ENCODE results near the gene AFAP1L2.

Gene AFAP1L2

GRCh38 chr10:114364726-114365125 lies 39.6 kb downstream of the AFAP1L2 start:
- no peaks in the 10 kb centered on the region for H3K9me3 ChIP-seq
- H3K4me3 ChIP-seq (ENCODE audit: low read depth, low read length): no peak overlapping the region
- no peaks in the 10 kb centered on the region for H3K36me3 ChIP-seq
- peaks cover 9% of the 10 kb centered on the region for H3K4me1 ChIP-seq
- TF ChIP-seq, protein P1, sequence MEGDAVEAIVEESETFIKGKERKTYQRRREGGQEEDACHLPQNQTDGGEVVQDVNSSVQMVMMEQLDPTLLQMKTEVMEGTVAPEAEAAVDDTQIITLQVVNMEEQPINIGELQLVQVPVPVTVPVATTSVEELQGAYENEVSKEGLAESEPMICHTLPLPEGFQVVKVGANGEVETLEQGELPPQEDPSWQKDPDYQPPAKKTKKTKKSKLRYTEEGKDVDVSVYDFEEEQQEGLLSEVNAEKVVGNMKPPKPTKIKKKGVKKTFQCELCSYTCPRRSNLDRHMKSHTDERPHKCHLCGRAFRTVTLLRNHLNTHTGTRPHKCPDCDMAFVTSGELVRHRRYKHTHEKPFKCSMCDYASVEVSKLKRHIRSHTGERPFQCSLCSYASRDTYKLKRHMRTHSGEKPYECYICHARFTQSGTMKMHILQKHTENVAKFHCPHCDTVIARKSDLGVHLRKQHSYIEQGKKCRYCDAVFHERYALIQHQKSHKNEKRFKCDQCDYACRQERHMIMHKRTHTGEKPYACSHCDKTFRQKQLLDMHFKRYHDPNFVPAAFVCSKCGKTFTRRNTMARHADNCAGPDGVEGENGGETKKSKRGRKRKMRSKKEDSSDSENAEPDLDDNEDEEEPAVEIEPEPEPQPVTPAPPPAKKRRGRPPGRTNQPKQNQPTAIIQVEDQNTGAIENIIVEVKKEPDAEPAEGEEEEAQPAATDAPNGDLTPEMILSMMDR (IDR thresholded peaks at IDR 0.05; ENCODE audit: low read depth, low read length): no peak
- DNase-seq: no peak
- H3K27me3 ChIP-seq: no peaks in the 10 kb centered on the region

DNA sequence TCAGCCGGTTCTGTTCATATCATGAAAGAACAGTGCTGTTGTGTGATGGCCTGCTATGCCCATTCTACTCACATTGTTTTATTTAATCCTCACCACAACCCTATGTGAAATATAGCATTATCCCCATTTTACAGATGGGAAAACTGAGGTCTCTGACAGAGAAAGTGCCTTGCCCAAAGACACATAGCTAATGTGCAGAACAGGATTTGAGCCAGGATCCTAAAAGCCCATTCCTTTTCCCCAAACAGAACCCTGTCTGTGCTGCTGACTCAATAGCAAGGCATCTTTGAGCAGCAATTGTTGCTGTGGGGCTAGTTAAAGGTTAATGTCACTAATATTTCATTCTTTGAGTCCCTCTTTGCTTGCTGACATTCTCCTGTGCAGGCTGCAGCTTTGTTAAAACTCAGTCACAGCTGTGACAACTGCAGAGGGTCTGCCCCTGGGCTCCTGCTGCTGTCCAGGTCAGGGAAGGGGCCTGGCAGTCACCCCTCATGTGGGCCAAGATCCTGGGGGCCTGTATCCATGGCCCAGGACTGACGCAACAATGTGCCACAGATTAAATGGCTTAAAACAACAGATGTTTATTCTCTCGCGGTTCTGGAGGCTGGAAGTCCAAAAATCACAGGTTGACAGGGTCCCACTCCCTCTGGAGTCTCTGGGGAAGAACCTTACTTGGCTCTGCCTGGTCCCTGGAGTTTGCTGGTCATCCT lies 40.4 kb downstream of the AFAP1L2 start:
- TF ChIP-seq, protein P1 (IDR thresholded peaks at IDR 0.05; ENCODE audit: low read depth, low read length): no peak
- Histone ChIP-seq H3K4me3 (ENCODE audit: low read depth, low read length) (no peak overlapping the region), H3K36me3 (no peaks in the 10 kb centered on the region), H3K27me3 (no peaks in the 10 kb centered on the region), H3K4me1 (peaks cover 9% of the 10 kb centered on the region), H3K9me3 (no peaks in the 10 kb centered on the region)
- DNase-seq: no peak

DNA sequence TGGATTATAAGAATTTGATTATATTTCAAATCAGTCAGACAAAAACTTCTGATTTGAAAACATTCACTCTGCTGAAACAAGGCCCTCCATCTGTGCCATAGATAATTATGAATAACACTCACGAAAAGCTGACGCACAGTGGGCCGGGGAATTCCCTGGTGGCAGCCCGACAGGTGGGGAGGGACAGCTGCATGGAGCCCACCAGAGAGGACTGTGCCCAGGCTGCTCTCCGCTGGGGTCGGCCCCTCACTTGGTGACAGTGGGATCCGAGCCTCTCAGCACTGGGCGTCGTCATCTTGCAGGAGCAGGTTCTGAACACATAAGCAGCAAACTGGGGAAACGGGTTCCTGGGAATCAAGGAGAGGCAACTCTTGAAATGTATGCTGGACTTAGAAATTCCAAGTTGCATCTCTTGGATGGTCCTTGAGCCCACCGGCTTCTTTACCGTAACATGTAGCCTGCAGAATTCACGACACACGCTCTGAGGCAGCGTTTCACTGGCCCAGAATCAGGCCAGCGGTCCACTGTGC lies 41.4 kb downstream of the AFAP1L2 start:
- Histone ChIP-seq H3K27me3 (no peaks in the 10 kb centered on the region), H3K9me3 (no peaks in the 10 kb centered on the region), H3K36me3 (no peaks in the 10 kb centered on the region), H3K4me1 (peaks cover 9% of the 10 kb centered on the region), H3K4me3 (ENCODE audit: low read depth, low read length) (no peak overlapping the region)
- DNase-seq: no peak
- TF ChIP-seq, protein P1 (IDR thresholded peaks at IDR 0.05; ENCODE audit: low read depth, low read length): no peak

GRCh38 chr10:114359953-114360345 lies 44.4 kb downstream of the AFAP1L2 start:
- TF ChIP-seq, protein P1 (IDR thresholded peaks at IDR 0.05; ENCODE audit: low read depth, low read length): no peak
- Histone ChIP-seq H3K4me1 (no peaks in the 10 kb centered on the region), H3K36me3 (no peaks in the 10 kb centered on the region), H3K4me3 (ENCODE audit: low read depth, low read length) (no peak overlapping the region), H3K9me3 (no peaks in the 10 kb centered on the region), H3K27me3 (no peaks in the 10 kb centered on the region)
- DNase-seq: no peak

- H3K36me3 ChIP-seq: no peaks in the 10 kb centered on the region
- no peaks in the 10 kb centered on the region for H3K4me1 ChIP-seq
- TF ChIP-seq, protein P1 (IDR thresholded peaks at IDR 0.05; ENCODE audit: low read depth, low read length): no peak
- DNase-seq: no peak
- H3K9me3 ChIP-seq: no peaks in the 10 kb centered on the region
- H3K27me3 ChIP-seq: no peaks in the 10 kb centered on the region
- no peak overlapping the region for H3K4me3 ChIP-seq (ENCODE audit: low read depth, low read length)
These were observed 45.0 kb downstream of the AFAP1L2 start for GRCh38 chr10:114359041-114359952.

All from BE2C (cell line).